ENCODE results near the gene METTL9.

DNA sequence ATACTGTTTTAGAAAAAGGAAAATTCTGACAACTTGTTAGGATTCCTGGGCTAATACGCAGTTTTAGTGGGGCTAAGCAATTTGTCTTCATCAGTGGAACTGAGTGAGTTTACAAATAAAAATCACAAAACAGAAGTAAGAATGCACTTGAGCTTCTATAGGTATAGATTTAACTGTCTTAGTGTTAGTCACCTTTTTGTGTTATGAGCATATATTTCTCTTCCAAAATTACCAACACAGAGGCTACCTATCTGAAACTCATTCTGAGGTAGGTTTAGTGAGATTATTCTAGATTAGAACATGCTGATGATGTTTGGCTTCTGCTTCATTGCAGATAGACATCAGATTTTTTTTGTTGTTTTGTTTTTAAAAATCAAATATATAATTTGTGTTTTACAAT lies 23.2 kb downstream of the METTL9 start:
- TF ChIP-seq, protein P1, sequence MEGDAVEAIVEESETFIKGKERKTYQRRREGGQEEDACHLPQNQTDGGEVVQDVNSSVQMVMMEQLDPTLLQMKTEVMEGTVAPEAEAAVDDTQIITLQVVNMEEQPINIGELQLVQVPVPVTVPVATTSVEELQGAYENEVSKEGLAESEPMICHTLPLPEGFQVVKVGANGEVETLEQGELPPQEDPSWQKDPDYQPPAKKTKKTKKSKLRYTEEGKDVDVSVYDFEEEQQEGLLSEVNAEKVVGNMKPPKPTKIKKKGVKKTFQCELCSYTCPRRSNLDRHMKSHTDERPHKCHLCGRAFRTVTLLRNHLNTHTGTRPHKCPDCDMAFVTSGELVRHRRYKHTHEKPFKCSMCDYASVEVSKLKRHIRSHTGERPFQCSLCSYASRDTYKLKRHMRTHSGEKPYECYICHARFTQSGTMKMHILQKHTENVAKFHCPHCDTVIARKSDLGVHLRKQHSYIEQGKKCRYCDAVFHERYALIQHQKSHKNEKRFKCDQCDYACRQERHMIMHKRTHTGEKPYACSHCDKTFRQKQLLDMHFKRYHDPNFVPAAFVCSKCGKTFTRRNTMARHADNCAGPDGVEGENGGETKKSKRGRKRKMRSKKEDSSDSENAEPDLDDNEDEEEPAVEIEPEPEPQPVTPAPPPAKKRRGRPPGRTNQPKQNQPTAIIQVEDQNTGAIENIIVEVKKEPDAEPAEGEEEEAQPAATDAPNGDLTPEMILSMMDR (IDR thresholded peaks at IDR 0.05) = no peak
- no peak for TF ChIP-seq POLR2A (IDR thresholded peaks at IDR 0.05)
